GM19397 (cell line): ENCODE measurements around the gene FOLR1.
"Not testable (repeated sequence)": the region's sequence is repeated elsewhere in the genome, so short reads cannot be mapped to it uniquely, and the experiment has no call there.

ENCODE experiments used
- ATAC-seq: cut with Tn5 transposase; IDR thresholded peaks from one replicate; pipeline ENCODE4 v1.9.1; 2021; ENCODE audit warnings: mild to moderate bottlenecking, moderate library complexity; ENCODE audit not compliant: unreplicated experiment

Gene FOLR1

DNA sequence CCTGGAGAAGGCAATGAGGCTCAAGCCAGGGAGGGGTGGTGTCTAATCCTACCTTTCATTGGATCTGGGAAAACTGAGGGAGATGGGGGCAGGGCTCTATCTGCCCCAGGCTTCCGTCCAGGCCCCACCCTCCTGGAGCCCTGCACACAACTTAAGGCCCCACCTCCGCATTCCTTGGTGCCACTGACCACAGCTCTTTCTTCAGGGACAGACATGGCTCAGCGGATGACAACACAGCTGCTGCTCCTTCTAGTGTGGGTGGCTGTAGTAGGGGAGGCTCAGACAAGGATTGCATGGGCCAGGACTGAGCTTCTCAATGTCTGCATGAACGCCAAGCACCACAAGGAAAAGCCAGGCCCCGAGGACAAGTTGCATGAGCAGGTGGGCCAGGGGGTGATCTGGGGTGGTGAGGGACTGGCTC lies at the start of gene FOLR1:
FOLR1 (plus strand) TSS at position 180 of the 421 bp plus-strand sequence; CDS start at position 214, 34 bp downstream.
- ATAC-seq: no peak

DNA sequence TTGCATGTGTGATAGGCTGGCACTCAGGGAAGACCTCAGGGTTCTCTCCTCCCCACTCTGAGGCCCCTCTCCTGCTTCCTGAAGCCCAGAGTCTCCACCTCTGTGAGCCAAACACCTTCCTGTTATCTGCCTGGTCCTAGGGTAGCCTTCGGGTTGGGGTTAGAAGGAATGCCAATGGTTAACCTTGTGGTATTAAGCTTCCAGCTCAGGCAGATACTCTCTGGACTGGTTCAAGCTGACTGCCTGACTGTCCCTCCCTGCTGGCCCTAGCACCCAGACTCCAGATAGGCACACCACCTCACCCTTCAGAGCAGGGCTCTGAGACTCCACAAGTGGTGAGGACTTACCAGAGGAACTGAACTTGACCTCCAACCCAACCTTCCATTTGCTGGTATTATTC lies 49.4 kb upstream of the FOLR1 start:
- not testable (repeated sequence) for ATAC-seq

DNA sequence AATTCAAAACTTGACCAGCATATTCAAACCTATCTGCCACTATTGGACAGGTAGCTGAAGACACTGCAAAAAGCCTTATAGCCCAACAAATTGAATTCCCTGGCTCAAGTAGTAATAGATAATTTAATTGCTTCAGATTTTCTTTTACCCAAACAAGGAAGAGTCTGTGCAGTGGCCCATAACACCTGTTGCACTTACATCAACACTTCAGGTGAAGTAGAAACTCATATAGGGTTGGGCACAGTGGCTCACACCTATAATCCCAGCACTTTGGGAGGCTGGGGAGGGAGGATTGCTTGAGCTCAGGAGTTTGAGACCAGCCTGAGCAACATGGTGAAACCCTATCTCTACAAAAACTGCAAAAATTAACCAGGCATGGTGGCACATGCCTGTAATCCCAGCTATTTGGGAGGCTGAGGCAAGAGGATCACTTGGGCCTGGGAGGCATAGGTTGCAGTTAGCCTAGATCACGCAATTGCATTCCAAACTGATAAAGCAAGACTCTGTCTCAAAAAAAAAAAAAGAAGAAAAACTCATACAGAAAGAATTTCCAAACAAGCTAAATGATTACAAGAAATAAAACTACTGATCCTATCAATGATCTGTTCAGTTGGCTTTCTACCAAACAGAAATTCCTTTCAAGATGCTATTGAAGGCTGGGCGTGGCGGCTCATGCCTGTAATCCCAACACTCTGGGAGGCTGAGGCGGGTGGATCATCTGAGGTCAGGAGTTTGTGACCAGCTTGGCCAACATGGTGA lies 47.0 kb upstream of the FOLR1 start:
- no peak for ATAC-seq

DNA sequence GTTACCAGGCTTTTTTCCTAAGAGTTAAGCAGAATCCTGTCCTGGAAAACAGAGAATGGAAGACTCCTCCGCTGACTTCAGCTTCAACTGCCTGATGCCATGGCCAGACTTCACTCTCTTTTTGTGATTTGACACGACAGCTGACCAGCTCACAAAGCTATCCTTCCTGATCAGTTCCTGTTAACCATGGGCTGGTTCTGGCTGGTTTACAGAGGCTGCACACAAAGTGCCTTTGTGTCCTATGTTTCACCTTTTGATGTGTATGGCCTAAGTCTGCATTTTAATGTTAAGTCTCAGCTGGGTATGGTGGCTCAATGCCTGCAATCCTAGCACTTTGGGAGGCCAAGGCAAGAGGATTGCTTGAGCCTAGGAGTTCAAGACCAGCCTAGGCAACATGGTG lies 45.3 kb upstream of the FOLR1 start:
- ATAC-seq: no peak

DNA sequence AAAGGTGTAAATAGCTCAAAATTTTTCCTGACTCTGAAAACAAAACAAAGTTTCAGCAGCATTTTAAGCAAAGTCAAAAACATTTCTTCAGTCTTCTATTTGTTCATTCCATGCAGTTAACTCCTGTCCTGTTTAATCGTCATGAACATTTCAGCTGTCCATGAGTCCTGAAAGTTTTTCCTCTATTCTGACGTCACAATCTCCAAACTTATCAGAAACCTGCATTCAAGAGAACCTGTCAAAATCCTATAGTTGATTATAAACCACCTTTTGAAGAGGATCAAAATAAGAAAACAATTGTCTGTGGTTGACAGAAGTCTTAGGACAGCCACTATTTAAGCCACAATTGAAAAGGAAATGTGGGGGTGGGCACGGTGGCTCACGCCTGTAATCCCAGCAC lies 41.1 kb upstream of the FOLR1 start:
- no peak for ATAC-seq

DNA sequence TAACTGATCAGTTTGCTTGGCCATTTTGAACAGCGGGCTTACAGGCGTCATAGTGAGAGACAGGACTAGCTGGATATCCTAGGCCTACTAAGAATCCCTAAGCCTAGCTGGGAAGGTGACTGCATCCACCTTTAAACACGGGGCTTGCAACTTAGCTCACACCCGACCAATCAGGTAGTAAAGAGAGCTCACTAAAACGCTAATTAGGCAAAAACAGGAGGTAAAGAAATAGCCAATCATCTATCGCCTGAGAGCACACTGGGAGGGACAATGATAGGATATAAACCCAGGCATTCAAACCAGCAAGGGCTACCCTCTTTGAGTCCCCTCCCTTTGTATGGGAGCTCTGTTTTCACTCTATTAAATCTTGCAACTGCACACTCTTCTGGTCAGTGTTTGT lies 38.1 kb upstream of the FOLR1 start:
- ATAC-seq: not testable (repeated sequence)

DNA sequence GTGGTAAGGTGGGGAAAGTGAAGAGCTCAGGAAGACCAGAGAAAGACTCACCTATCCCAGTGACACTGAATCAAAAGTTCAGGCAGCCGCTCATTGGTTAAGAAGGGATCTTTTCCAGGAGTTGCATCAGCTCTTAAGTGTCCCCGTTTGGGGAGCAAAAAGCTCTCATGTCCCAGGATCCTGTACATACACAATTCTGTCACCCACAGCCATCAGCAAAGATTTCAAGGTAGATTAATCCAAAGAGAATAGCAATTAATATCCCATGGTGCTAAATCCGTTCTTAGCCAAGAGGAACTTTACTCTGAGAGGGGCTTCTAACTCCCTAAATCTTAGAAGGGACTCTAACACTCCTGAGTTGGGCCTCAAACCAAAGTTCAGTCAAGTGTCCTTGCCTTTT lies 37.1 kb upstream of the FOLR1 start:
- no peak for ATAC-seq

DNA sequence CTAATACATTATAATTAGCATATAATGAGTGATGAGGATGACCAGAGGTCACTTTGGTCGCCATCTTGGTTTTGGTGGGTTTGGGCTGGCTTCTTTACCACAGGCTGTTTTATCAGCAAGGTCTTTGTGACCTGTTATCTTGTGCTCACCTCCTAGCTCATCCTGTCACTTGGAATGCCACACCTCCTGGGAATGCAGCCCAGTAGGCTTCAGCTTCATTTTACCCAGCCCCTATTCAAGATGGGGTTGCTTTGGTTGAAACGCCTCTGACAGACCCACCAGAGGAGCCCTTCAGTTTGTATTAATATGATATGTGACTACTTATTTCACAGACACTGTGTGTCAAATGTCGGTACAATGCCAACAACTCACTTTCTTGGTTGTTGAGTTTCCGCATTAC lies 36.2 kb upstream of the FOLR1 start:
- ATAC-seq: no peak

DNA sequence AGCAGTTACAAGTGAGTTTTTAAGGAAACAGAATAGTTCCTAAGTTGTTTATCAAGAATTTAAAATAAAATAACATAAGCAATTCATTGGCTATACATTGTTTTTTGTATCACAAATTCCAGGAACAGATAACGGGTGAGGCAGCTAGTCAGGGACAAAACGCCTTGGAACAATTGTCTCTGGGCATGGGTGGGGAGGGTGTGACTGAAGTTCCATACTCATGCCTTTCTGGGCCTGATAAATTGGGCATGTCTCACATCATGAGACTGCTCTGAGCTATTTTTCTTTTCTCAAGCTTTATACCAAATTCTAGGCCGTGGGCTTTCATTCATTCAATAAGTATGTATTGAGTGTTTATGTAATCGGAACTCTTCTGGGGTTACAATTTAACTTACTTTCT lies 34.8 kb upstream of the FOLR1 start:
- no peak for ATAC-seq

DNA sequence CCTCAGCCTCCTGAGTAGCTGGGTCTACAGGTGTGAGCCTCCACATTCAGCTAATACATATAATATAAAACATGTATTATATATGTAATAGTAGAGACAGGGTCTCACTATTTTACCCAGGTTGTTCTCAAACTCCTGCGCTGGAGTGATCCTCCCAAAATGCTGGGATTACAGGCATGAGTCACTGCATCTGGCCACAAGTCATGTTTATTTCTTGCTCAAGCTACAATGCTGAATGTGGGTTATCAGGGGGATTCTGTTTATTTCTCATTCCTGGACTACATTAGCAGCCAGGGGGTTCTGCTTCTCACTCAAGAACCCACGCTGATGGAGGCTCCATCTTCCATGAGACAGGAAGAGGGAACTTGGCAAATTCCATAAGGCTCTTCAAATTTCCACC lies 31.6 kb upstream of the FOLR1 start:
- ATAC-seq: no peak

DNA sequence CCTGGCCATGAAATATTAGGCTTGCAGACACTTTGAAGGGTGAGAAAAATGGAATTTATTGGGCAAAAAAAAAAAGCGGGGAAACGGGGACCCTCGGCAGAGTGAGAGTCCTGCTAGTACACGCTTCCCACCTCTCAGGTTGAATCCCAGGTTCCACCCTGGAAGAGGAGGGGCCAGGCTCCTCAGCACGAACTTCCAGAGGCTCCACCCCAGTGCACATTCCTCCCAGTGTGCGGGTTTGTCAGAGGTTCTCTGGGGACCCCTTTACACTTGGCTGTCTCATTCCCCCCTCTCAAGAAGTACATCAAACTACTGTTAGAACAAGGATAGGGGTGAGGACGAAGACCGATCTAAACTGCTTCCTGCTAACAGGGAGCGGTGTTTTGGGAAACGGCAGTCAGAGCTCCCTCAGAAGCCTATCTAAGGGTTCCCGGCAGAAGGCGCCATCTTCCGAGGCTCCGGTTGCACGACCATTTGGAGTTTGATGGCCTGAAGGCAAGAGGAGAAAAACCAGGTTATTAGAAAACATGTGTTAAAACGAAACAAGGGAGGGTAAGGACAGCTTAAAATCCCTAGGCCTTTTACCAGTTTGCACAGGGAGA lies 28.9 kb upstream of the FOLR1 start:
- ATAC-seq: no peak

DNA sequence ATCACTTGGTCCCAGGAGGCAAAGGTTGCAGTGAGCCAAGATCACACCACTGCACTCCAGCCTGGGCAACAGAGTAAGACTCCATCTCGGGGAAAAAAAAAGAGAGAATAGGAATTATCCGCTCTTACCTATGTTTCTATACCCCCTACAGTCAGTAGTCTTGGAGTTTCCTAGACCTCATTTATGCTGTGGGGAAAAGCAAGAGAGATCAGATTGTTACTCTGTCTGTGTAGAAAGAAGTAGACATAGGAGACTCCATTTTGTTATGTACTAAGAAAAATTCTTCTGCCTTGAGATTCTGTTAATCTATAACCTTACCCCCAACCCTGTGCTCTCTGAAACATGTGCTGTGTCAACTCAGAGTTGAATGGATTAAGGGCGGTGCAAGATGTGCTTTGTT lies 27.8 kb upstream of the FOLR1 start:
- ATAC-seq: not testable (repeated sequence)

DNA sequence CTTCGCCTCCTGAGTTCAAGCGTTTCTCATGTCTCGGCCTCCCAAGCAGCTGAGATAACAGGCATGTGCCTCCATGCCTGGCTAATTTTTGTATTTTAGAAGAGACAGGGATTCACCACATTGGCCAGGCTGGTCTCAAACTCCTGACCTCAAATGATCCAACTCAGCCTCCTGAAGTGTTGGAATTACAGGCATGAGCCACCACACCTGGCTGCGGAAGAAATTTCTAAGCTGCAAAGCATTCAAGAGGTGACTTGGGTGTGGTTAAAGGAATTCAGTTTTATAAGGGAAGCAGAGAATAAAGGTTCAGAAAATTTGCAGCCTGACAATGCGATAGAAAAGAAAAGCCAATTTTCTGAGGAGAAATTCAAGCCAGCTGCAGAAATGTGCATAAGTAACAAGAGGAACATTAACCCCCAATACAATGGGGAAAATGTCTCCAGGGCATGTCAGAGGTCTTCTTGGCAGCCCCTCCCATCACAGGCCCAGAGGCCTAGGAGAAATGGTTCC lies 22.8 kb upstream of the FOLR1 start:
- not testable (repeated sequence) for ATAC-seq

DNA sequence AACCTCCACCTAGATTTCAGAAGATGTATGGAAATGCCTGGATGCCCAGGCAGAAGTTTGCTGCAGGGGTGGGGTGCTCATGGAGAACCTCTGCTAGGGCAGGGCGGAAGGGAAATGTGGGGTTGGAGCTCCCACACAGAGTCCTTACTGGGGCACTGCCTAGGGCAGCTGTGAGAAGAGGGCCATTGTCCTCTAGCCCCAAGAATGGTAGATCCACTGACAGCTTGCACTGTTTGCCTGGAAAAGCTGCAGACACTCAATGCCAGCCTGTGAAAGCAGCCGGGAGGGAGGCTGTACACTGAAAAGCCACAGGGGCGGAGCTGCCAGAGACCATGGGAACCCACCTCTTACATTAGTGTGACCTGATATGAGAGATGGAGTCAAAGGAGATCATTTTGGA lies 22.2 kb upstream of the FOLR1 start:
- ATAC-seq: not testable (repeated sequence)

DNA sequence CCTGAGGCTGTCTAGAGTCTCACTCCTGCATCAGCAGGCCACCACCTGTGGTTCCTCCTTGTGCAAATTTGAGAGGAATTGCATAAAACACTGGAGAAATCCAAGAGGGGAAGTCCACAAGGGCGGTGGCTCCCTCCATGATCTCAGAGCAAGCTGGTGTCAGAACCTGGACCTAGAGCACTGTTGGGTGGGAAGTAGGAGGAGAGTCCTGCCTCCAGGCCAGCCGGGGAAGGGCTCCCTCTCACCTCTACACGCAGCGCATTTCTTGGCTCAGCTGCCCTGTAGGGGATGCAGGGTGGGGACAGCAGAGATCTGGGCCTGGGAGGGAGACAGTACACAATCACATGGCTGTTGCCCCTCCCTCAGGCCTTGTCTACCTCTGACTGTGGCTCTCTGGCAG lies 19.9 kb upstream of the FOLR1 start:
- not testable (repeated sequence) for ATAC-seq

DNA sequence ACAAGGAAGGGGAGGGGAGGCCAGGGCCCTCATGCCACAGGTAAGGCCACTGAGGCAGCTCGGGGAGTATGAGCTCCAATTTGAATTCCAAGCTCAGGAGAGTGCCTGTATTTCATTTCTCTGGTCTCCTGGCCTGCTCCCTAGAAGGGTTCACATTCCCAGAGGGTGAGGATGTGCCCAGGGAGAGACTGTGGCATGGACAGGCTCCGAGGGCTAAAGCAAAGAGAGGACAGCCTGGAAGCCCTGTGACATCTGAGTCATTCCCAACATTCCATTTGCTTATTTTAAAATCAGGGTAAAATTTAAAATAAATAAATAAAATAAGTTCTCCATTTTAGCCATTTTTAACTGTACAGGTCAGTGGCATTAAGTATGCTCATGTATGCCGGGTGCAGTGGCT lies 18.6 kb upstream of the FOLR1 start:
- ATAC-seq: no peak

DNA sequence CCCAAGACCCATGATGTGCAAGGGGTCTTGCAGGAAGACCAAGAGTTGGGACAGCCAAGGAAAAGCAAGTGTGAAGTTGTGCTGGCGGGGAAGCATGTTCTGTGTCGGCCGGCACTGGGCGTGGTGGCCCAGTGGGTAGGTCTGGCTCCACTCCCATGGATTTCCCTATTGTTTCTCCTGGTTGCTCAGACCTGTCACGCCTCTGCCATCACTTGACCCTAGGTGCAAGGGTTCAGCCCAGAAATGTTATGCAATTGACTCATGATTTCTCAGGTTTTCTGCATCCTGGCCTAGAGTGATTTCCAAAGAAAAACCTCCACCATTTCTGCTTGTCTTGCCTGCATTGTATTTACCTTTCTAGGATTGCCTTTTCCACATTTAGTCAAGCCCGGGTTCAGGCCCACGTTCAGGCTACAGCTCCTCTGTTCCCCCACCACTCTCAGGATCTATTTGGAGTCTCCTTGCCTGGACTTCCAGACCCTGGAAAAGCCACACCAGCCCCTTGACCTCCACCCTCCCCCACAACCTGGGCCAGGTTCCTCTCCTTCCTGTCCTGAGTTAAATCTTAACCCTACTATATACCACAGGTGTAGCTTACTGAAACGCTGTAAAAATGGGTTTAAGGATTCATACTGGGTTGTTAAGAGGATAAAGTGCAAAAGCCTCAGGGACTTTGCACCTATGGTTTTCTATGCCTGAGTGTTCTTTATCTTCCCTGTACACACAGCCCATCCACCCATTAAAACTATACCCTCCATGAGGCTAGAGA lies 17.5 kb upstream of the FOLR1 start:
- ATAC-seq: no peak

DNA sequence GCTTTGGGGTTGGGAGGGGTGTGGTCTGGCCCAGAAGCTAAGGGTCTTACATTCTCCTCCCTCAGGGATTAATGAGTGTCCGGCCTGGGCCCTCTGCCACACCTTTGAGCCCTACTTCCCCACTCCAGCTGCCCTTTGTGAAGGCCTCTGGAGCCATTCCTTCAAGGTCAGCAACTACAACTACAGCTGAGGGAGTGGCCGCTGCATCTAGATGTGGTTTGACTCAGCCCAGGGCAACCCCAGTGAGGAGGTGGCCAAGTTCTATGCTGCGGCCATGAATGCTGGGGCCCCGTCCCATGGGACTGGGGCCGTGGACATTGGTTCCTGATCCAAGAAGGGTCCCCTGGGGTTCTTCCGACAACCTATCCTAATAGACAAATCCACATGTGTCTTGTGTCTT lies 14.3 kb upstream of the FOLR1 start:
- ATAC-seq: no peak

DNA sequence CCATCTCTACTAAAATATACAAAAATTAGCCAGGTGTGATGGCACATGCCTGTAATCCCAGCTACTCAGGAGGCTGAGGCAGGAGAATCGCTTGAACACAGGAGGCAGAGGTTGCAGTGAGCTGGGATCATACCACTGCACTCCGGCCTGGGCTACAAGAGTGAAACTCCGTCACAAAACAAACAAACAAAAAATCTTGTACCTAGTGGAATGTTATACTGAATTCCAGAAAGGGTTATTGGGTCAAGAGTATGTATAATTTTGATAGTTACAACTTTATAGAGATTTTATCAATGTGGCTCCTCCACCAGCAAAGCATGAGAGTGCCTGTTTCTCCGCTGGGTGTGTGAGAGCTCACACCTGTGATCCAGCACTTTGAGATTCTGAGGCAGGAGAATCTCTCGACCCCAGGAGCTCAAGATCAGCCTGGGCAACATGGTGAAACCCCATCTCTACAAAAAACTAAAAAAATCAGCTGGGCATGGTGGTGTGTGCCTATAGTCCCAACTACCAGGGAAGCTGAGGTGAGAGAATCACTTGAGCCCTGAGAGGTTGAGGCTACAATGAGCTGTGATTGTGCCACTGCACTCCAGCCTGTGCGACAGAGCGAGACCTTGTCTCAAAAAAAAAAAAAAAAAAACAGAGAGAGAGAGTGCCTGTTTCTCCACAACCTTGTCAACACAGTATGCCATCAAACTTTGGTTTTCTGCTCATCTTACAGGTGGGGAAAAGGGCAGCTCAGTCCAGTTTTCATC lies 12.7 kb upstream of the FOLR1 start:
- no peak for ATAC-seq

DNA sequence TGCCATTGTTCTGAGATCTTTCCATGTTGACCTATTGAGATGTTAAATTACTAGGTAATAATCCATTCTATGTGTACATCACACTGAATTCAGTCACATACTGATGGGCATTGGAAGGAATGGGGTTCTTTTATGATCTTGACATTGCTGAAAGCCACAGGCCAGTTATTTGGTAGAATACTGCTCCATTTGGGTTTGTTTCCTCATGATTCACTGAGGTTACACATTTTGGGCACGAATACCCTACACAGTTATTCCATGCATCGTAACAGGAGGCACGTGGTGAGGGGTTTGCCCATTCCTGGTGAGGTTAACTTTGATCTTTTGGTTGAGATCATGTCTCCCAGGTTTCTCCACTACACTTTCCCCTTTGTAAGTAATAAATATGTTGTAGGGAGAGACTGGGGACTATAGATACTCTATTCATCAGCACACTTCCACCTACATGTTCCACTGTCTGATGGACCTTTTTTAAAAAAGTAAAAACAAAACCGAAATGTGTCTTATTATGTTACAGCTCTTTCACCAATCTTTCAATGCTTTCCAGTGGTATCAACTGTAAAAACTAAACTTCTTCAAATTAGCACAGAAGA lies 12.0 kb upstream of the FOLR1 start:
- no peak for ATAC-seq
